Activated T-cell treated with anti-CD3 and anti-CD28 coated beads for 1 hour (primary cell): Measurements from ENCODE around the gene KCTD21.

Experiments
- DNase-seq: peaks from one replicate; pipeline ENCODE4 v3.0.0-alpha.2; 2020; ENCODE audit warnings: low read depth

KCTD21 gene

GRCh38 chr11:78139422-78140391, 48.7 kb downstream of the KCTD21 start, which contains the start of gene ALG8:
ALG8 (minus strand) TSS chr11:78139626; CDS start chr11:78139588, 38 bp downstream.
- DNase-seq, result peak; percentile 96

DNA sequence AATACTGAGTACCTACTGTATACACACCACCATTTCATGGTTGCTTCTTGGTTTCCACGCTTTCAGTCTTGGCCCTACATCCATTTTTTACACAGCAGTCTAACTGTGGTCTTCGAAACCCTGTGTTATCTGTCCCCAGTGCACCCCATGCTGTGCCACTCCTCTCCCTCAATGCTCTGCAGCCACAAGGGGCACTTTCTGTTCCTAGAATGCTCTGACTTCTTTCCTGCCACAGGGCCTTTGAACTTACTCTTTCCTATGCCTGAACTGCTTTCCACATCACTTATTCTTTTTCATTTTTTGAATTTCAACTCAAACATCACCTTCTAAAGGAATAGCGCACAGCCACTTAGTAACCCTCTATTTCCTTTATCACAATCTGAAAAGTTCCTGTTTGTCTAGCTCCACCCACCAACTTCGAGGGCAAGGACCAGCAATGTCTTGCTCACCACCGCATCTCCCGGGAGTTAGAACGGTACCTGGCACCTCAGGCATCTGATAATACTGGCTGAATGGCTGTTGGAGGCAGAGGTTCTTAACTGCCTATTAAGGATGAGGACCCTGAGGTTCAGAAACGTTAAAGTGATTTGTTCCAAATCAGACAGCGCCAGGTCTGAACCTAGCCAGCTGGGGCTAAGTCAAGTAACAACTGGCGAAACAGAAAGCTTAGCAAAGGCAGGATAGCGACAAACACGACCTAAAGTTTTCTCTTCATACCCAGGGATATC, 49.6 kb downstream of the KCTD21 start:
- DNase-seq, result no peak

DNA sequence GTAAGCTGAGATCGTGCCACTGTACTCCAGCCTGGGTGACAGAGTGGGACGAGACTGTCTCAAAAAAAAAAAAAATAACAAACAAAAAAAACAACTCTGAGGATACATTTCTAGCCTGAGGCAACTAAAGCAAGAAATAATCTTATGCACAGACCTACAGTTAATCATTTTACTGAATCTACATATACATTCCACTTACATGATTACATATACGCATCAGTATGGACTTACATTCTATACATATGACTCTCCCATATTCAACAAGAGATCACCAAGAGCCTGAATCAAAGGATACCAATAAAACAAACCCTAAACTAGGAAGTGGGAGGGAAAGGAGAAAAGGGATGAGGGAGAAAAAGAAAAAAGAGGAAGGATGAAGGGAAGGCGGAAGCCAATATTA, 50.1 kb downstream of the KCTD21 start:
- DNase-seq, result no peak

- DNase-seq, result no peak
These were observed 56.0 kb downstream of the KCTD21 start for GRCh38 chr11:78132475-78132874.

DNA sequence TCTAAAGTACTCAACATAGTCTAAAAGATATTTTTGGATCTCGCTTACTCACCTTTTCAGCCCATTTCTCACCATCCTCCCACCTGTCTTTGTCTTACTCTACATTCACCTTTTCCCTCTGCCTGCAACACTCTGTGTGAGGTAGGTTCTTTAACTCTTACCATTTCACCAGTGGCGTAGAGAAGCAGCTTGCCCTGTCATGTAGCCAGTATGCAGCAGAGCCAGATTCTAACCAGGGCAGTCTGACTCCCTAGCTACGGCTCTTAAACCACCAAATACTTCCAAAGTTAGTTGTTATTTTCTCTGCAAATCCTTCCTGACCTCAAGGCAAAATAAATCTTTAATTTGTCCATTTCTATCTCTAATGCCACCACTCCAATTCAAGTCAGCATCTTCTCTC, 56.5 kb downstream of the KCTD21 start:
- no peak for DNase-seq

DNA sequence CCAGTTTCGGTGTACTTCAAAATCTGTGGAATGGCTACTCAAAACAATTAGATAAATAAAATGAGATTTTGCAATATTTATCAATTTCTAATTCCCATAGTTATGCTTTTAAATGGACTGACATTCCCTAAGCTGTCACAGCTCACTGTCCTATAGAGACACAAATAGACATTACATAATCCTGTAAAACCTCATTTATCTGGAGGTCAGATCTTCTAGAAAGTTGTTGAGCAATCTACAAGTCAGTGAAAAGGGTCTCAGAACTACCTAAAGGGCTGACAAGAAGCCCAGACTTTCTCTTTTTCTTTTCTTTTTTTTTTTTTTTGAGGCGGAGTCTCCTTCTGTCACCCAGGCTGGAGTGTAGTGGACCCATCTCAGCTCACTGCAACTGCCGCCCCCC, 61.0 kb downstream of the KCTD21 start:
- no peak for DNase-seq
